Nephron (organoid): ENCODE results near the gene PNPLA2.

Experiments used
- H3K27ac Mint-ChIP-seq, 3 experiments: 2 replicates each; pipeline ENCODE4 v1.8.0; 2020; ENCODE audit warnings: mixed read lengths in 3 of 3, mild to moderate bottlenecking in 2 of 3, moderate library complexity in 1 of 3
- H3K27me3 Mint-ChIP-seq: 2 replicates; pipeline ENCODE4 v1.8.0; 2021; ENCODE audit warnings: low read depth, mild to moderate bottlenecking, moderate library complexity, mixed read lengths
- H3K36me3 Mint-ChIP-seq: 2 replicates; pipeline ENCODE4 v1.8.0; 2020; ENCODE audit warnings: low read depth, mixed read lengths
- H3K4me1 Mint-ChIP-seq: 2 replicates; pipeline ENCODE4 v1.8.0; 2020; ENCODE audit warnings: mixed read lengths
- H3K4me3 Mint-ChIP-seq, 3 experiments: 2 replicates each; pipeline ENCODE4 v1.8.0; 2020; ENCODE audit warnings: mild to moderate bottlenecking in 3 of 3, mixed read lengths in 3 of 3, moderate library complexity in 2 of 3
- H3K9me3 Mint-ChIP-seq: 2 replicates; pipeline ENCODE4 v1.8.0; 2020; ENCODE audit warnings: mixed read lengths
- TF ChIP-seq, protein P1 (sequence below), 3 experiments: fragments of 200-600 bp; sonication (generic); IDR thresholded peaks; one replicate each; pipeline ENCODE4 v1.5.0; 2021; ENCODE audit warnings: antibody characterized with exemption in 3 of 3; ENCODE audit not compliant: unreplicated experiment in 3 of 3

Gene PNPLA2

GRCh38 chr11:776561-777287 lies 42.0 kb upstream of the PNPLA2 start:
- Mint-ChIP-seq H3K36me3 (no peaks in the 10 kb centered on the region), H3K27me3 (peaks cover 6% of the 10 kb centered on the region), H3K4me1 (peaks cover 4% of the 10 kb centered on the region), H3K27ac (peak overlapping the region in 2 of 3 experiments; percentile 58 to 60), H3K9me3 (no peaks in the 10 kb centered on the region), H3K4me3 (peak overlapping the region; percentile 83 to 88 (median 86))
- TF ChIP-seq, protein P1, sequence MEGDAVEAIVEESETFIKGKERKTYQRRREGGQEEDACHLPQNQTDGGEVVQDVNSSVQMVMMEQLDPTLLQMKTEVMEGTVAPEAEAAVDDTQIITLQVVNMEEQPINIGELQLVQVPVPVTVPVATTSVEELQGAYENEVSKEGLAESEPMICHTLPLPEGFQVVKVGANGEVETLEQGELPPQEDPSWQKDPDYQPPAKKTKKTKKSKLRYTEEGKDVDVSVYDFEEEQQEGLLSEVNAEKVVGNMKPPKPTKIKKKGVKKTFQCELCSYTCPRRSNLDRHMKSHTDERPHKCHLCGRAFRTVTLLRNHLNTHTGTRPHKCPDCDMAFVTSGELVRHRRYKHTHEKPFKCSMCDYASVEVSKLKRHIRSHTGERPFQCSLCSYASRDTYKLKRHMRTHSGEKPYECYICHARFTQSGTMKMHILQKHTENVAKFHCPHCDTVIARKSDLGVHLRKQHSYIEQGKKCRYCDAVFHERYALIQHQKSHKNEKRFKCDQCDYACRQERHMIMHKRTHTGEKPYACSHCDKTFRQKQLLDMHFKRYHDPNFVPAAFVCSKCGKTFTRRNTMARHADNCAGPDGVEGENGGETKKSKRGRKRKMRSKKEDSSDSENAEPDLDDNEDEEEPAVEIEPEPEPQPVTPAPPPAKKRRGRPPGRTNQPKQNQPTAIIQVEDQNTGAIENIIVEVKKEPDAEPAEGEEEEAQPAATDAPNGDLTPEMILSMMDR (IDR thresholded peaks at IDR 0.05; ENCODE audit: unreplicated experiment in 3 of 3) = no peak

DNA sequence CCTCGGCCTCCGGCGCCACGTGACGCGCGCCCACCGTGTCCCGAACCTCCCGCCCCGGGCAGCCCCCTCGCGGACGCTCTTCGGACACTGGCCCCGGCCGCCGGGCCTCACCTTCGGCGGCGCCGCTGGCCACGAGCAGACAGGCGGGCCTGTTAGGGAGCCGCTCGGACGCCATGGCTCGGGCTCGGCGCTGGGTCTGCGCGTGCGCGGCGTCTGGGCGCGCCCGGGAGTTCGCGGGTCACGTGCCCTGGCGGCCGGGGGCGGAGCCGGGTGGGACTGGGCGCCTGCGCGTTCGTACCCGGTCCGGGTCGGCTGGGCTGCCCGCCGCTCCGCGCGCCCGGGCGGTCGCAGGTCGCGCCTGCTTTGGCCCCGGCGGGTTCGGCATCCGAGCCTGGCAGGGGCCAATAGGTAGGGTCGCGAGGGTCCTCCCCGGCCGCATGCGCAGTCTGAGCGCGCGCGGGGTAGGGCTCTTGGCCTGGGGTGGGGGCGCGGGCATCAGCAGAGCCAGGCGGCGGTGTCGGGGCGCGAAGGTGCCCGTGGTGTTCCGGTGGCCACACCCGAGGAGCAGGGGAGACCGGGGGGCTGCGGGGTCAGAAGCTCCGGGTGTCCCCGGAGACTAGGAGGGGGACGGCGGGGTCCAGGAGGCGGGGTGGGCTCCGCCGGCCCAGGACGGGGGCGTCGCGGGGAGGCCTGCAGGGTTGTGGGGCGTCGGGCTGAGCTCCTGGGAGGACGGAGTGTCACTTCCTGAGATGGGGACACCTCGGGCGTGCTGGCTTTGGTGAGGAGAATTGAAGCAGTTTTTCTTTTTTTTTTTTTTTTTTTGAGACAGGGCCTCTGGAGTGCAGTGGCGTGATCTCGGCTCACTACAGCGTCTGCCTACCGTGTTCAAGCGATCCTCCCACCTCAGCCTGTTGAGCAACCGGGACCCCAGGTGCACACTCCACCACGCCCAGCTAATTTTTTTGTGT lies 41.1 kb upstream of the PNPLA2 start, which contains the start of gene GATD1:
Gene GATD1, minus strand, starts transcription at position 200 of the 968 bp plus-strand sequence. Its CDS starts 25 bp downstream, at position 175.
- TF ChIP-seq, protein P1 (IDR thresholded peaks at IDR 0.05; ENCODE audit: unreplicated experiment in 3 of 3) = no peak
- Mint-ChIP-seq H3K9me3 (no peaks in the 10 kb centered on the region), H3K27me3 (peaks cover 6% of the 10 kb centered on the region), H3K4me3 (peak within 1 kb of the TSS; percentile 83 to 88 (median 86)), H3K27ac (peak within 1 kb of the TSS in 2 of 3 experiments; percentile 58 to 60), H3K4me1 (peaks cover 4% of the 10 kb centered on the region), H3K36me3 (no peaks in the 10 kb centered on the region)

GRCh38 chr11:778976-779954 lies 39.4 kb upstream of the PNPLA2 start:
- Mint-ChIP-seq H3K27me3 (peaks cover 6% of the 10 kb centered on the region), H3K4me3 (peak overlapping the region; percentile 58 to 65 (median 63))

GRCh38 chr11:779955-780532 lies 38.7 kb upstream of the PNPLA2 start:
- peaks cover 6% of the 10 kb centered on the region for H3K36me3 Mint-ChIP-seq
- no peak overlapping the region for H3K27ac Mint-ChIP-seq
- H3K4me1 Mint-ChIP-seq = peaks cover 16% of the 10 kb centered on the region
- H3K9me3 Mint-ChIP-seq = no peaks in the 10 kb centered on the region
- TF ChIP-seq, protein P1 (IDR thresholded peaks at IDR 0.05; ENCODE audit: unreplicated experiment in 3 of 3) = no peak
- H3K27me3 Mint-ChIP-seq = peaks cover 6% of the 10 kb centered on the region
- peak overlapping the region; percentile 34 to 84 (median 46) for H3K4me3 Mint-ChIP-seq

More at GRCh38 chr11:778976-779954, 39.4 kb upstream of the PNPLA2 start:
- TF ChIP-seq, protein P1 (IDR thresholded peaks at IDR 0.05; ENCODE audit: unreplicated experiment in 3 of 3) = no peak
- no peaks in the 10 kb centered on the region for H3K9me3 Mint-ChIP-seq
- H3K36me3 Mint-ChIP-seq = peaks cover 6% of the 10 kb centered on the region
- peaks cover 16% of the 10 kb centered on the region for H3K4me1 Mint-ChIP-seq
- no peak overlapping the region for H3K27ac Mint-ChIP-seq
